Measurements from ENCODE around the gene AKR7A2. TPM values are rescaled to one million over a fixed set of nuclear protein-coding genes. Genes with fewer than 3 reads are reported as not detected.

Gene AKR7A2
- polyA plus RNA-seq, 1 donor (not counting 4 experiments of a cell fraction or from before 2014, with no cell fraction given), result 21.4 TPM

GRCh38 chr1:19358710-19359109 lies 46.8 kb upstream of the AKR7A2 start:
- Histone ChIP-seq H3K4me2 (ENCODE audit: control insufficient read depth, extremely low read depth, insufficient read depth, low read depth, low read length) (no peak overlapping the region), H3K27ac (ENCODE audit: control insufficient read depth, insufficient read depth, low read length) (no peak overlapping the region), H3K27me3 (ENCODE audit: control insufficient read depth, extremely low read depth, insufficient read depth, low read length) (no peaks in the 10 kb centered on the region), H3K4me1 (ENCODE audit: control insufficient read depth, extremely low read depth, insufficient read depth, low read length) (peaks cover 33% of the 10 kb centered on the region), H3K79me2 (ENCODE audit: control insufficient read depth, insufficient read depth, low read length) (peaks cover 26% of the 10 kb centered on the region), H3K9me1 (ENCODE audit: control insufficient read depth, extremely low read depth, insufficient read depth, low read length) (no peaks in the 10 kb centered on the region), H4K20me1 (ENCODE audit: control insufficient read depth, extremely low read depth, insufficient read depth, low read length) (no peaks in the 10 kb centered on the region), H2AFZ (ENCODE audit: control insufficient read depth, low read length) (no peak overlapping the region), H3K9me3 (ENCODE audit: control insufficient read depth, low read depth, low read length) (no peaks in the 10 kb centered on the region), H3K9ac (ENCODE audit: control insufficient read depth, extremely low read depth, insufficient read depth, low read length) (no peak overlapping the region), H3K36me3 (ENCODE audit: control insufficient read depth in 2 of 2, extremely low read depth in 1 of 2, insufficient read depth in 2 of 2, low read length in 2 of 2) (peaks cover 18 to 21% of the 10 kb centered on the region in 2 experiments), H3K4me3 (ENCODE audit: control insufficient read depth in 2 of 3, extremely low read depth in 1 of 3, insufficient read depth in 2 of 3, low read depth in 1 of 3, low read length in 3 of 3) (no peak overlapping the region)
- dilution Hi-C loops (cut with MboI; ENCODE audit: extremely low pct_ligation_motif_present, low sequenced_read_pairs), result no loop called here
- no peak for TF ChIP-seq CTCF (optimal IDR thresholded peaks at IDR 0.05 in 1 of 3, IDR thresholded peaks at IDR 0.05 in 1 of 3, conservative IDR thresholded peaks at IDR 0.05 in 1 of 3; ENCODE audit: extremely low read depth in 1 of 3, insufficient read depth in 2 of 3, low read length in 3 of 3)
- no peak for TF ChIP-seq EZH2 (IDR thresholded peaks at IDR 0.05; ENCODE audit: low read length)
- DNase-seq (ENCODE audit: low read depth, low spot score) (no peak), FAIRE-seq (no peak)

DNA sequence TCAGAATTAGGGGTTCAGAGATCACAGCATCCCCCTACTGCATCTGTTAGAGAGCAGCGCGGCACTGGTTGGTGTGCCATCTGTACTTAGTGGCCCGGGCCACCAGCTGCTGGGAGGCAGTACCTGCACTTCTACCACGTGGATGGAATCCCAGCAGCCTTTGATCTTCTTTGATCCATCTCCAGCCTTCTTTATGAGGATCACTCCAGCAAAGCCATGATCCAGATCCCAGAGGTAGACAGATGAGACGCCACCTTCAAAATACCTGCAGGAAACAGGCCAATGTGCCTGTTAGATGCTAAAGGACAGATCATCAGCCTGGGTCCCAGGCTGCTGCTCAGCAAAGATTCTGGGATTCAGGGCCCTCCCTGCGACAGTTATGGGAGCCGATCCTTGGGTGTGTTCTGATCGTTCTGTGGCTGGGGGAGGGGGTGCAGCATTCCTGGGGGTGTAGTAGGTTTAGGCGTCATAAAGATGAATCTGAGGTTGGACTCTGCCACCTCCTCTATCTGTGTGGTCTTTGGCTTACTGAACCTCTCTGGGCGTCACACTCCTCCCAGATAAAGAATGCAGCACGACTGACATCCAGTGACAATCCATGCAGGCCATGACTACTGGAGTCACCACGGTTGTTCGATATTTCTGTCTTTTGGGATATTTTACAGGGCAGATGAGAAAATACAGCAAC lies 45.5 kb upstream of the AKR7A2 start:
- Histone ChIP-seq H3K27me3 (ENCODE audit: control insufficient read depth, extremely low read depth, insufficient read depth, low read length) (no peaks in the 10 kb centered on the region), H3K9me1 (ENCODE audit: control insufficient read depth, extremely low read depth, insufficient read depth, low read length) (no peaks in the 10 kb centered on the region), H3K4me1 (ENCODE audit: control insufficient read depth, extremely low read depth, insufficient read depth, low read length) (peaks cover 29% of the 10 kb centered on the region), H3K9me3 (ENCODE audit: control insufficient read depth, low read depth, low read length) (no peaks in the 10 kb centered on the region), H3K4me3 (ENCODE audit: control insufficient read depth in 2 of 3, extremely low read depth in 1 of 3, insufficient read depth in 2 of 3, low read depth in 1 of 3, low read length in 3 of 3) (no peak overlapping the region), H4K20me1 (ENCODE audit: control insufficient read depth, extremely low read depth, insufficient read depth, low read length) (no peaks in the 10 kb centered on the region), H3K27ac (ENCODE audit: control insufficient read depth, insufficient read depth, low read length) (no peak overlapping the region), H3K79me2 (ENCODE audit: control insufficient read depth, insufficient read depth, low read length) (peaks cover 19% of the 10 kb centered on the region), H3K36me3 (ENCODE audit: control insufficient read depth in 2 of 2, extremely low read depth in 1 of 2, insufficient read depth in 2 of 2, low read length in 2 of 2) (peaks cover 22 to 24% of the 10 kb centered on the region in 2 experiments), H3K9ac (ENCODE audit: control insufficient read depth, extremely low read depth, insufficient read depth, low read length) (no peak overlapping the region), H2AFZ (ENCODE audit: control insufficient read depth, low read length) (no peak overlapping the region), H3K4me2 (ENCODE audit: control insufficient read depth, extremely low read depth, insufficient read depth, low read depth, low read length) (no peak overlapping the region)
- no peak for FAIRE-seq
- TF ChIP-seq CTCF (optimal IDR thresholded peaks at IDR 0.05 in 1 of 3, IDR thresholded peaks at IDR 0.05 in 1 of 3, conservative IDR thresholded peaks at IDR 0.05 in 1 of 3; ENCODE audit: extremely low read depth in 1 of 3, insufficient read depth in 2 of 3, low read length in 3 of 3) (no peak), EZH2 (IDR thresholded peaks at IDR 0.05; ENCODE audit: low read length) (no peak)
- no peak for DNase-seq (ENCODE audit: low read depth, low spot score)
- dilution Hi-C loops (cut with MboI; ENCODE audit: extremely low pct_ligation_motif_present, low sequenced_read_pairs), result no loop called here
